Left ventricle myocardium inferior (tissue), 1 donor: Measurements from ENCODE around the gene SERGEF. TPM values are rescaled to one million over a fixed set of nuclear protein-coding genes. Genes with fewer than 3 reads are reported as not detected.

Source experiments
- DNase-seq: peaks from one replicate; pipeline ENCODE4 v3.0.0-alpha.2; 2020
- H3K27ac ChIP-seq: fragments of 200-600 bp; replicated peaks from 2 replicates; pipeline ENCODE4 v1.8.0; 2021
- H3K27me3 ChIP-seq: fragments of 200-600 bp; 2 replicates; pipeline ENCODE4 v1.8.0; 2021; ENCODE audit warnings: low read depth
- H3K36me3 ChIP-seq: fragments of 200-600 bp; 2 replicates; pipeline ENCODE4 v1.8.0; 2021
- H3K4me1 ChIP-seq: fragments of 200-600 bp; 2 replicates; pipeline ENCODE4 v1.8.0; 2021
- H3K4me3 ChIP-seq: fragments of 200-600 bp; 2 replicates; pipeline ENCODE4 v1.8.0; 2021; ENCODE audit warnings: mild to moderate bottlenecking, moderate library complexity
- H3K9me3 ChIP-seq: fragments of 200-600 bp; replicated peaks from 2 replicates; pipeline ENCODE4 v1.8.0; 2021
- CTCF ChIP-seq: fragments of 200-600 bp; IDR thresholded peaks from 2 replicates; pipeline ENCODE4 v1.8.0; 2021; ENCODE audit warnings: antibody characterized with exemption, mild to moderate bottlenecking, borderline replicate concordance
- intact Hi-C: fragments of 100-400 bp; cut with micrococcal nuclease; formaldehyde crosslinking; loops from one replicate; pipeline ENCODE4 v1.11.0; 2022
- total RNA-seq: library from RNA; stranded (reverse); fragmentation: NEBNext Ultra II Directional; extraction: Animal tissue kit (Norgen Biotek cat#: 25700); gene quantifications from one replicate; pipeline ENCODE4 v1.2.1, GENCODE V29; 2021
- donor health status: DM: no; HTN: yes; CAD: no; lungs with severe emphysema.

Gene SERGEF
- total RNA-seq, 1 donor from 2014 or later, result 13.1 TPM

- Histone ChIP-seq H3K27me3 (peaks cover 2% of the 10 kb centered on the region), H3K4me3 (no peak overlapping the region), H3K9me3 (no peaks in the 10 kb centered on the region), H3K27ac (no peak overlapping the region), H3K4me1 (no peaks in the 10 kb centered on the region), H3K36me3 (no peaks in the 10 kb centered on the region)
- no peak for TF ChIP-seq CTCF
- DNase-seq, result no peak
- intact Hi-C loops, result loop anchor here (10.0 kb wide), 1 partner anchor 207 kb away; no protein-coding TSS in a partner anchor
Measured at GRCh38 chr11:17767914-17768313, 244.9 kb downstream of the SERGEF start.

- Histone ChIP-seq H3K36me3 (no peaks in the 10 kb centered on the region), H3K9me3 (no peaks in the 10 kb centered on the region), H3K27ac (no peak overlapping the region), H3K4me1 (no peaks in the 10 kb centered on the region), H3K27me3 (peaks cover 2% of the 10 kb centered on the region), H3K4me3 (no peak overlapping the region)
- no peak for DNase-seq
- TF ChIP-seq CTCF, result no peak
- intact Hi-C loops, result loop anchor here (10.0 kb wide), 1 partner anchor 207 kb away; no protein-coding TSS in a partner anchor
Measured at GRCh38 chr11:17767301-17767885, 245.5 kb downstream of the SERGEF start.

- no peak for DNase-seq
- no peaks in the 10 kb centered on the region for H3K9me3 ChIP-seq
- H3K27ac ChIP-seq, result no peak overlapping the region
- H3K4me3 ChIP-seq, result no peak overlapping the region
- no peaks in the 10 kb centered on the region for H3K4me1 ChIP-seq
- H3K27me3 ChIP-seq, result peaks cover 2% of the 10 kb centered on the region
- no peak for TF ChIP-seq CTCF
- intact Hi-C loops, result loop anchor here (10.0 kb wide), 1 partner anchor 208 kb away; no protein-coding TSS in a partner anchor
- H3K36me3 ChIP-seq, result no peaks in the 10 kb centered on the region
Measured at GRCh38 chr11:17766590-17766989, 246.3 kb downstream of the SERGEF start.

- intact Hi-C loops, result loop anchor here (10.0 kb wide), 1 partner anchor 209 kb away; no protein-coding TSS in a partner anchor
Measured at GRCh38 chr11:17766073-17766359, 246.8 kb downstream of the SERGEF start.

GRCh38 chr11:17765356-17766072, 247.3 kb downstream of the SERGEF start:
- no peak for DNase-seq
- intact Hi-C loops, result loop anchor here (10.0 kb wide), 1 partner anchor 209 kb away; no protein-coding TSS in a partner anchor
- H3K27ac ChIP-seq, result no peak overlapping the region
- no peaks in the 10 kb centered on the region for H3K36me3 ChIP-seq
- H3K27me3 ChIP-seq, result peaks cover 2% of the 10 kb centered on the region
- H3K9me3 ChIP-seq, result no peaks in the 10 kb centered on the region
- no peak for TF ChIP-seq CTCF
- H3K4me1 ChIP-seq, result peaks cover 4% of the 10 kb centered on the region
- H3K4me3 ChIP-seq, result no peak overlapping the region

More at GRCh38 chr11:17766073-17766359, 246.8 kb downstream of the SERGEF start:
- peaks cover 2% of the 10 kb centered on the region for H3K27me3 ChIP-seq
- H3K36me3 ChIP-seq, result no peaks in the 10 kb centered on the region
- no peak for TF ChIP-seq CTCF
- no peaks in the 10 kb centered on the region for H3K4me1 ChIP-seq
- no peak overlapping the region for H3K27ac ChIP-seq
- H3K4me3 ChIP-seq, result no peak overlapping the region
- no peak for DNase-seq
- H3K9me3 ChIP-seq, result no peaks in the 10 kb centered on the region
